Ovary (tissue), 9 donors: ENCODE results near the gene FREM3. TPM values are rescaled to one million over a fixed set of nuclear protein-coding genes. Genes with fewer than 3 reads are reported as not detected.

ENCODE experiments used
- DNase-seq, 5 donors: peaks; one replicate each; pipeline ENCODE4 v3.0.0-alpha.2; 2019 to 2020
- H3K27ac ChIP-seq, 2 donors: fragments of 200-600 bp; one replicate each; pipeline versions ENCODE4 v1.5.1 to v1.8.0; 2019 to 2022
- H3K27me3 ChIP-seq: fragments of 200-600 bp; one replicate; pipeline ENCODE4 v1.8.0; 2022
- H3K36me3 ChIP-seq: fragments of 200-600 bp; sonication (generic); one replicate; pipeline ENCODE4 v1.5.1; 2019
- H3K4me1 ChIP-seq: one replicate; pipeline ENCODE4 v1.8.1; 2013; ENCODE audit warnings: mild to moderate bottlenecking, moderate library complexity; ENCODE audit not compliant: insufficient read depth
- H3K4me3 ChIP-seq: fragments of 200-600 bp; sonication (generic); one replicate; pipeline ENCODE4 v1.5.1; 2017
- H3K9me3 ChIP-seq, 2 donors: fragments of 200-600 bp in 1 of 2; sonication (generic) in 1 of 2; one replicate each; pipeline versions ENCODE4 v1.5.1 to v1.8.1; 2013 to 2019; ENCODE audit warnings: mild to moderate bottlenecking in 1 of 2, moderate library complexity in 1 of 2
- EP300 ChIP-seq: sonication (generic); formaldehyde crosslinking; IDR thresholded peaks from one replicate; pipeline ENCODE4 v1.6.1; 2017; ENCODE audit warnings: antibody characterized with exemption
- POLR2A ChIP-seq: fragments of 450-650 bp; IDR thresholded peaks from one replicate; pipeline ENCODE4 v1.6.1; 2017; ENCODE audit warnings: antibody characterized with exemption, mild to moderate bottlenecking, moderate library complexity
- WGBS, 3 donors: extraction: QIAGEN DNeasy Blood & Tissue Kit in 1 of 3; methylation state at CpG; one replicate each; pipeline versions ENCODE4 v1.1.5 to v1.1.7; 2013 to 2017; 5-methylcytosine and 5-hydroxymethylcytosine counted together
- intact Hi-C, 4 donors: fragments of 100-400 bp; cut with DNase I; formaldehyde crosslinking; loops; one replicate each; pipeline versions ENCODE4 v1.11.0 to v1.15.1; 2022 to 2023
- polyA plus RNA-seq, 2 donors: library from polyadenylated mRNA; stranded (reverse); fragments of 200-250 nt in 1 of 2; fragments of 350-450 nt in 1 of 2; fragmentation: Illumina TruSeq in 1 of 2; extraction: RNeasy Lipid Tissue Mini Kit (QIAGEN cat#74804) in 1 of 2; gene quantifications; one replicate each; pipeline ENCODE4 v1.2.3, GENCODE V29; 2013 to 2014
- total RNA-seq, 7 donors: library from RNA; depleted of rRNA in 2 of 7; stranded (reverse); fragments of >200 nt in 2 of 7; fragmentation: NEBNext Ultra II Directional in 3 of 7; extraction: Animal tissue kit (Norgen Biotek cat#: 25700) in 3 of 7; gene quantifications; one replicate each; pipeline versions ENCODE4 v1.1.0 to v1.2.4, GENCODE V29; 2016 to 2023
- TF ChIP-seq, protein P1 (sequence below), 3 donors: fragments of 450-650 bp in 2 of 3; fragments of 200-600 bp in 1 of 3; IDR thresholded peaks; one replicate each; pipeline versions ENCODE4 v1.5.1 to v1.8.0; 2016 to 2022; ENCODE audit warnings: antibody characterized with exemption in 3 of 3, mild to moderate bottlenecking in 1 of 3
- donor health status: DM: no; HTN: no; CAD: no; lungs with moderate emphysema.
- donor health status: DM: no; HTN: no; CAD: no.
- donor health status: Bipolar disorder and iron deficiency.
- donor health status: DM: yes; HTN: yes; CAD: no.
- donor health status: DM: no; HTN: no; CAD: no.
- donor health status: DM: yes; HTN: yes; CAD: no.

The FREM3 gene
- total and polyA plus RNA-seq, 9 donors: 0.02 to 0.08 TPM; not detected in 7

DNA sequence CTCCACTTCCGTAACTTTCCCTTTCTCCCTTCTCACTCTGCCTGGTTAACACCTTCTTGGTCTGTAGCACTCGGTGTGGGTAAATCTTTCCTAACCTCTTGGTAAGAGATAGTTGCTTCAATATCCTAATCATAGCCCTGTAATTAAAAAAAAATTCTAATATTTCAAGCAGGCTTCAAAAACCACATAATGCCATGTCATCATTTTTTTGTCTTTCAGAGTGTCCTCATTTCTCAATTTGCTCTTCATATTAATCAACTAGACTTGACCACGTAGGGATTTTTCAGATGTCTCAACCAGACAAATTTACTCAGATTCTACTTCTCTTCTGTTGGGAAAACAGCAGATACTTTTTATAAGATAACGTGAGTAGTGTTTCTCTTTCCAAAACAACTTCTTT is 91.0 kb downstream of the FREM3 start:
- WGBS, 3 donors: 40 to 63% (median 46%) methylated on average over 4 of the region's 4 CpGs
- no peak overlapping the region for H3K4me3 ChIP-seq
- intact Hi-C loops: no loop called here
- no peak overlapping the region for H3K27ac ChIP-seq
- no peaks in the 10 kb centered on the region for H3K9me3 ChIP-seq
- TF ChIP-seq EP300: no peak
- TF ChIP-seq, protein P1, sequence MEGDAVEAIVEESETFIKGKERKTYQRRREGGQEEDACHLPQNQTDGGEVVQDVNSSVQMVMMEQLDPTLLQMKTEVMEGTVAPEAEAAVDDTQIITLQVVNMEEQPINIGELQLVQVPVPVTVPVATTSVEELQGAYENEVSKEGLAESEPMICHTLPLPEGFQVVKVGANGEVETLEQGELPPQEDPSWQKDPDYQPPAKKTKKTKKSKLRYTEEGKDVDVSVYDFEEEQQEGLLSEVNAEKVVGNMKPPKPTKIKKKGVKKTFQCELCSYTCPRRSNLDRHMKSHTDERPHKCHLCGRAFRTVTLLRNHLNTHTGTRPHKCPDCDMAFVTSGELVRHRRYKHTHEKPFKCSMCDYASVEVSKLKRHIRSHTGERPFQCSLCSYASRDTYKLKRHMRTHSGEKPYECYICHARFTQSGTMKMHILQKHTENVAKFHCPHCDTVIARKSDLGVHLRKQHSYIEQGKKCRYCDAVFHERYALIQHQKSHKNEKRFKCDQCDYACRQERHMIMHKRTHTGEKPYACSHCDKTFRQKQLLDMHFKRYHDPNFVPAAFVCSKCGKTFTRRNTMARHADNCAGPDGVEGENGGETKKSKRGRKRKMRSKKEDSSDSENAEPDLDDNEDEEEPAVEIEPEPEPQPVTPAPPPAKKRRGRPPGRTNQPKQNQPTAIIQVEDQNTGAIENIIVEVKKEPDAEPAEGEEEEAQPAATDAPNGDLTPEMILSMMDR (IDR thresholded peaks at IDR 0.05): no peak
- no peak for TF ChIP-seq POLR2A
- no peaks in the 10 kb centered on the region for H3K36me3 ChIP-seq
- H3K27me3 ChIP-seq: no peaks in the 10 kb centered on the region
- DNase-seq: no peak
- H3K4me1 ChIP-seq: no peaks in the 10 kb centered on the region

- Histone ChIP-seq H3K4me1 (no peaks in the 10 kb centered on the region), H3K27ac (no peak overlapping the region), H3K27me3 (no peaks in the 10 kb centered on the region), H3K36me3 (no peaks in the 10 kb centered on the region), H3K9me3 (no peaks in the 10 kb centered on the region), H3K4me3 (no peak overlapping the region)
- no peak for TF ChIP-seq EP300
- no peak for DNase-seq
- intact Hi-C loops: no loop called here
- 86 to 94% (median 87%) methylated on average over 3 of the region's 3 CpGs for WGBS, 3 donors
Observed at GRCh38 chr4:143606480-143606879, 94.0 kb downstream of the FREM3 start.

- 91 to 95% (median 95%) methylated on average over 1 of the region's 1 CpG for WGBS, 3 donors
- Histone ChIP-seq H3K36me3 (no peaks in the 10 kb centered on the region), H3K4me3 (no peak overlapping the region), H3K9me3 (no peaks in the 10 kb centered on the region), H3K27me3 (no peaks in the 10 kb centered on the region), H3K4me1 (no peaks in the 10 kb centered on the region), H3K27ac (no peak overlapping the region)
- TF ChIP-seq, protein P1 (IDR thresholded peaks at IDR 0.05): no peak
- no peak for TF ChIP-seq EP300
- TF ChIP-seq POLR2A: no peak
- intact Hi-C loops: no loop called here
- no peak for DNase-seq
Observed at GRCh38 chr4:143599827-143600226, 100.6 kb downstream of the FREM3 start.

GRCh38 chr4:143598816-143599215 is 101.7 kb downstream of the FREM3 start:
- Histone ChIP-seq H3K27me3 (no peaks in the 10 kb centered on the region), H3K4me1 (no peaks in the 10 kb centered on the region), H3K27ac (no peak overlapping the region), H3K4me3 (no peak overlapping the region), H3K36me3 (no peaks in the 10 kb centered on the region), H3K9me3 (no peaks in the 10 kb centered on the region)
- intact Hi-C loops: no loop called here
- no peak for TF ChIP-seq POLR2A
- DNase-seq: no peak

DNA sequence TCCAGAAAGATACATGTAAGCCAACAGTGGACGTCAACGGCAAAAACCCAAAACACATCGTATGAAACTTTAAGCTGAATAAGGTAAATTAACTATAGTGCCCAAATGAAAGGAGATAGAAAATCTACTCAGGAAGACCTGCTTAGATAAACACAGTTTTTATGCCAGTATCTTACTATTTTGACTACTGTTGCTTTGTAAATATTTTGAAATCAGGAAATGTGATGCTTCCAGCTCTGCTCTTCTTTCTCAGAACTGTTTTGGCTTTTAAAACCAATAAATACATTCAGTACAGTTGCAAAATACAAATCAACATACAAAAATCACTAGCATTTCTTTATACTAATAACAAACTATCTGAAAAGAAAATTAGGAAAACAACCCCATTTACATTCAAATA is 103.2 kb downstream of the FREM3 start:
- Histone ChIP-seq H3K27me3 (no peaks in the 10 kb centered on the region), H3K4me3 (no peak overlapping the region), H3K4me1 (no peaks in the 10 kb centered on the region), H3K27ac (no peak overlapping the region), H3K9me3 (no peaks in the 10 kb centered on the region), H3K36me3 (no peaks in the 10 kb centered on the region)
- intact Hi-C loops: no loop called here
- TF ChIP-seq, protein P1 (IDR thresholded peaks at IDR 0.05): no peak
- TF ChIP-seq EP300 (no peak), POLR2A (no peak)
- DNase-seq: no peak
- 6 to 44% (median 9%) methylated on average over 3 of the region's 3 CpGs for WGBS, 3 donors

DNA sequence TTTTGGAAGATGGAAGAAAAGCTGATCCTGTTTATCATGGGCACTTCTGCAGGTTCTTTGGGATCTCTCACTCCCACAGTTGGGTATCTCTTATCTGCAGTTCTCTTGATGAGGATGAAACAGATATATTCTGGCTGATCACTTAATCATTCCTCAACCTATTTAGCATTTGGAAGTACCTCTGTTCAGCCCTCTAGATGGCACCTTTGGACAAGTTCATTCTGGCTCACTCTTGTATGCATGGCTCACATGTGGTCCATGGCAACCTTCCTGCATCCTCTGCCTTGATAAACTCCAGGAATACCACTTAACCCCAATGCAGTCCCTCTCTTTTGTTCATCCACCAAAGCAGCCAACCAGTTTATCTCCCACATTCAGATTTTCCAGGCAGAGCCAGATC is 112.8 kb downstream of the FREM3 start:
- Histone ChIP-seq H3K4me1 (no peaks in the 10 kb centered on the region), H3K27ac (no peak overlapping the region), H3K9me3 (no peaks in the 10 kb centered on the region), H3K36me3 (no peaks in the 10 kb centered on the region), H3K27me3 (no peaks in the 10 kb centered on the region), H3K4me3 (no peak overlapping the region)
- DNase-seq: no peak
- intact Hi-C loops: no loop called here
- TF ChIP-seq POLR2A (no peak), EP300 (no peak)
- TF ChIP-seq, protein P1 (IDR thresholded peaks at IDR 0.05): no peak
